B cell (primary cell): Measurements from ENCODE around the gene RNF11. TPM values are rescaled to one million over a fixed set of nuclear protein-coding genes. Genes with fewer than 3 reads are reported as not detected.

Experiments used
- ATAC-seq: fragments of 200-7000 bp; cut with Tn5 transposase; one replicate; pipeline ENCODE4 v1.10.0; 2021; ENCODE audit warnings: low read depth, mild to moderate bottlenecking, moderate number of reproducible peaks, moderate library complexity
- CTCF ChIA-PET: fragments of 350-600 bp; sonication (Branson Sonifier 250); formaldehyde crosslinking; loops from one replicate; lab custom pipeline; 2021; ENCODE audit warnings: antibody characterized with exemption, inconsistent platforms; lab: Charles Lee
- POLR2A ChIA-PET: fragments of 350-600 bp; sonication (Branson Sonifier 250); formaldehyde crosslinking; loops from one replicate; lab custom pipeline; 2021; ENCODE audit warnings: antibody characterized with exemption; lab: Charles Lee
- DNase-seq: peaks from one replicate; pipeline ENCODE4 v3.0.0; 2013
- H2AFZ ChIP-seq: 2 replicates; pipeline ENCODE4 v1.6.1; 2012; ENCODE audit warnings: mild to moderate bottlenecking, low read depth, low read length; ENCODE audit not compliant: insufficient read depth, poor library complexity, severe bottlenecking
- H3K27ac ChIP-seq, 2 donors: 1 replicate in 1 of 2; 2 replicates in 1 of 2; pipeline ENCODE4 v1.5.1; 2012 to 2013; ENCODE audit warnings: low read length in 2 of 2, mild to moderate bottlenecking in 2 of 2, moderate library complexity in 1 of 2
- H3K27me3 ChIP-seq, 4 experiments: fragments of 200-600 bp in 1 of 4; sonication (generic) in 1 of 4; replicated peaks in 1 of 4; 1 replicate in 2 of 4; 2 replicates in 2 of 4; pipeline versions ENCODE4 v1.6.1 to v1.7.0; 2013 to 2016; ENCODE audit warnings: low read length in 3 of 4, mild to moderate bottlenecking in 2 of 4, mixed read lengths in 1 of 4, moderate library complexity in 1 of 4; ENCODE audit not compliant: insufficient read depth in 4 of 4, control insufficient read depth in 3 of 4; ENCODE audit errors: control extremely low read depth in 1 of 4
- H3K36me3 ChIP-seq, 2 experiments: replicated peaks in 1 of 2; 1 replicate in 1 of 2; 2 replicates in 1 of 2; pipeline versions ENCODE4 v1.6.1 to v1.7.1; 2013; ENCODE audit warnings: low read length in 1 of 2; ENCODE audit not compliant: insufficient read depth in 2 of 2, control insufficient read depth in 1 of 2; ENCODE audit errors: control extremely low read depth in 1 of 2, extremely low read depth in 1 of 2
- H3K4me1 ChIP-seq, 2 donors: fragments of 200-600 bp in 1 of 2; sonication (generic) in 1 of 2; 1 replicate in 1 of 2; 2 replicates in 1 of 2; pipeline versions ENCODE4 v1.5.1 to v1.6.1; 2013 to 2017; ENCODE audit warnings: low read length in 2 of 2; ENCODE audit not compliant: control insufficient read depth in 2 of 2, insufficient read depth in 2 of 2
- H3K4me2 ChIP-seq: replicated peaks from 2 replicates; pipeline ENCODE3; 2012; ENCODE audit warnings: mild to moderate bottlenecking, low read depth, low read length; ENCODE audit not compliant: poor library complexity, severe bottlenecking
- H3K4me3 ChIP-seq, 5 experiments: fragments of 200-600 bp in 1 of 5; sonication (generic) in 1 of 5; 1 replicate in 3 of 5; 2 replicates in 2 of 5; pipeline versions ENCODE4 v1.5.1 to v1.7.0; 2011 to 2016; ENCODE audit warnings: low read length in 4 of 5, mild to moderate bottlenecking in 4 of 5, low read depth in 2 of 5, control low read depth in 1 of 5, moderate library complexity in 1 of 5; ENCODE audit not compliant: insufficient read depth in 1 of 5; ENCODE audit errors: control extremely low read depth in 1 of 5, extremely low read depth in 1 of 5
- H3K79me2 ChIP-seq: fragments of 200-600 bp; sonication (generic); one replicate; pipeline ENCODE4 v1.6.0; 2016; ENCODE audit warnings: low read length; ENCODE audit not compliant: control insufficient read depth, insufficient read depth
- H3K9ac ChIP-seq: fragments of 200-600 bp; sonication (generic); 2 replicates; pipeline ENCODE4 v1.6.1; 2017; ENCODE audit warnings: mild to moderate bottlenecking, low read length, moderate library complexity
- H3K9me3 ChIP-seq, 3 donors: one replicate each; pipeline versions ENCODE4 v1.6.1 to v1.7.1; 2013; ENCODE audit warnings: low read length in 2 of 3; ENCODE audit not compliant: control insufficient read depth in 2 of 3, insufficient read depth in 1 of 3; ENCODE audit errors: control extremely low read depth in 1 of 3
- H4K20me1 ChIP-seq: 2 replicates; pipeline ENCODE4 v1.6.0; 2012; ENCODE audit warnings: mild to moderate bottlenecking, low read length; ENCODE audit not compliant: insufficient read depth, control insufficient read depth, poor library complexity, severe bottlenecking
- H3K27ac Mint-ChIP-seq: one replicate; pipeline ENCODE4 v1.8.0; 2021; ENCODE audit warnings: mixed read lengths
- H3K27me3 Mint-ChIP-seq: one replicate; pipeline ENCODE4 v1.8.0; 2021; ENCODE audit warnings: mixed read lengths
- H3K4me1 Mint-ChIP-seq: one replicate; pipeline ENCODE4 v1.8.0; 2021; ENCODE audit warnings: mixed read lengths
- H3K4me3 Mint-ChIP-seq: one replicate; pipeline ENCODE4 v1.8.0; 2021; ENCODE audit warnings: mixed read lengths
- H3K9me3 Mint-ChIP-seq: one replicate; pipeline ENCODE4 v1.8.0; 2022; ENCODE audit warnings: mixed read lengths; ENCODE audit not compliant: insufficient read depth
- EZH2 ChIP-seq: IDR thresholded peaks from 2 replicates; pipeline ENCODE4 v1.6.1; 2012; ENCODE audit warnings: borderline replicate concordance, low read depth, mild to moderate bottlenecking, moderate library complexity, low read length; ENCODE audit not compliant: insufficient read depth, poor library complexity, severe bottlenecking
- WGBS: methylation state at CpG from one replicate; pipeline ENCODE4 v1.1.5; 2013; ENCODE audit warnings: missing lambda C conversion rate; ENCODE audit not compliant: insufficient coverage; 5-methylcytosine and 5-hydroxymethylcytosine counted together
- intact Hi-C: fragments of 100-400 bp; cut with micrococcal nuclease; formaldehyde crosslinking; loops from one replicate; pipeline ENCODE4 v1.10.0; 2022
- polyA plus RNA-seq: library from polyadenylated mRNA; depleted of rRNA; stranded (reverse); fragments of >200 nt; gene quantifications from 2 replicates; pipeline ENCODE4 v1.2.3, GENCODE V29; 2012
- total RNA-seq, 2 donors: library from RNA; stranded (reverse); fragments of 120-200 nt in 1 of 2; gene quantifications; 1 replicate in 1 of 2; 2 replicates in 1 of 2; pipeline versions ENCODE4 v1.2.3 to v1.2.4, GENCODE V29; 2013 to 2022
- TF ChIP-seq, protein P1 (sequence below): fragments of 200-600 bp; IDR thresholded peaks from one replicate; pipeline ENCODE4 v1.8.0; 2022; ENCODE audit warnings: antibody characterized with exemption, mild to moderate bottlenecking

RNF11 gene
- total and polyA plus RNA-seq, 2 donors (not counting 1 experiment from before 2014, with no cell fraction given): 10.0 to 20.6 TPM

DNA sequence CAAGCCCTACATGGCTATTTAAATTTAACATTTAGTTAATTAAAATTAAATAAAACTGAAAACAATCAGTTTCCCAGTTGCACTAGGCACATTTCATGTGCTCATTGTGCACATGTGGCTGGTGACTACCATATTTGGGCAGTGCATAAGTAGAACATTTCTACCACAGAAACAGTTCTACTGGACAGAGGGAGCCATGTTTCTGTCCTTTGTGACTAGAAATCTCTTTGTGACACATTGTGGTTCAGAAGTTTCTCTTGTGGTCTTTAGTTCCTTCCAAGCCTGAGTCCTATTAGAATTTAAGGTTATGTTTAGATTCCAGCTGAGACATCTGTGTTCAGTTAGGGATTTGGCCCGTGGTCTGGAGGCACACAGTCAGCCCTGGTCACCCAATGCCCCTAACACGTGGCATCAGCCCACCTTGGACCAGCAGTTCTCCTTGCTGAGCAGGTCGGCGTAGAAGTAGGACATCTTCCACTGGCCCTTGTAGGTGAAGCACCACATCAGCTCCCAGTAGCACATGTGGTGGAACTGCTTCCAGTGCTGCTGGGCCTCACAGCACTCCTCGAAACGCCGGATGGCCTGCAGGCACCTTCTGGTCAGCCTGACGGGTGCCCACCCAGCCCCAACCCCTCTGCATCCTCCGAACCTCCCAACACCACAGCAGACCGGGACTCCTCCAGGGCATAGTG is 65.2 kb downstream of the RNF11 start:
- Mint-ChIP-seq H3K4me1 (peaks cover 12% of the 10 kb centered on the region), H3K9me3 (no peaks in the 10 kb centered on the region), H3K4me3 (no peak overlapping the region), H3K27ac (no peak overlapping the region), H3K27me3 (peaks cover 10% of the 10 kb centered on the region)
- ChIA-PET CTCF (no interaction called here), POLR2A (no interaction called here)
- Histone ChIP-seq H3K27me3 (peaks cover 0 to 9% (median 0%) of the 10 kb centered on the region in 4 experiments), H3K4me3 (no peak overlapping the region), H3K36me3 (no peaks in the 10 kb centered on the region), H2AFZ (no peak overlapping the region), H3K79me2 (no peaks in the 10 kb centered on the region), H4K20me1 (no peaks in the 10 kb centered on the region), H3K27ac (no peak overlapping the region), H3K4me2 (no peak overlapping the region), H3K9ac (no peak overlapping the region), H3K4me1 (peaks cover 9 to 14% of the 10 kb centered on the region in 2 donors), H3K9me3 (peaks cover 0 to 8% (median 0%) of the 10 kb centered on the region in 3 donors)
- no peak for DNase-seq
- intact Hi-C loops: no loop called here
- ATAC-seq: no peak
- TF ChIP-seq EZH2: no peak
- TF ChIP-seq, protein P1, sequence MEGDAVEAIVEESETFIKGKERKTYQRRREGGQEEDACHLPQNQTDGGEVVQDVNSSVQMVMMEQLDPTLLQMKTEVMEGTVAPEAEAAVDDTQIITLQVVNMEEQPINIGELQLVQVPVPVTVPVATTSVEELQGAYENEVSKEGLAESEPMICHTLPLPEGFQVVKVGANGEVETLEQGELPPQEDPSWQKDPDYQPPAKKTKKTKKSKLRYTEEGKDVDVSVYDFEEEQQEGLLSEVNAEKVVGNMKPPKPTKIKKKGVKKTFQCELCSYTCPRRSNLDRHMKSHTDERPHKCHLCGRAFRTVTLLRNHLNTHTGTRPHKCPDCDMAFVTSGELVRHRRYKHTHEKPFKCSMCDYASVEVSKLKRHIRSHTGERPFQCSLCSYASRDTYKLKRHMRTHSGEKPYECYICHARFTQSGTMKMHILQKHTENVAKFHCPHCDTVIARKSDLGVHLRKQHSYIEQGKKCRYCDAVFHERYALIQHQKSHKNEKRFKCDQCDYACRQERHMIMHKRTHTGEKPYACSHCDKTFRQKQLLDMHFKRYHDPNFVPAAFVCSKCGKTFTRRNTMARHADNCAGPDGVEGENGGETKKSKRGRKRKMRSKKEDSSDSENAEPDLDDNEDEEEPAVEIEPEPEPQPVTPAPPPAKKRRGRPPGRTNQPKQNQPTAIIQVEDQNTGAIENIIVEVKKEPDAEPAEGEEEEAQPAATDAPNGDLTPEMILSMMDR: no peak
- WGBS: 71% methylated on average over 10 of the region's 10 CpGs

DNA sequence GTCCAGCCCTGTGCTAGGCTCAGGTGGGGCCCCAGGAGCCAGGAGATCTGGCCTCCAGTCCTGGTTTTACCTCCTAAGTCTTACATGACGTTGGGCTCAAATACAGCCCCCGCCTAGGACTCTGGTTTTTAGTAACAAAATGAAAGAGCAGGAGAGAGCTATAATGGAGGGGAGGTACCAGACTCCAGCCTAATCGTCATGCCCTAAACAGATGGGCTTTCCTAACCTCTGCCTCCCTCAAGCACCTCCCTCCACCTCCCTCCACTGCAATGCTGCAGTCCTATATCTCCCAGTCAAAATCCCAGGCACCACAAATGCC is 65.7 kb downstream of the RNF11 start:
- Histone ChIP-seq H3K4me1 (peaks cover 7 to 9% of the 10 kb centered on the region in 2 donors), H3K9me3 (peaks cover 0 to 8% (median 0%) of the 10 kb centered on the region in 3 donors), H4K20me1 (no peaks in the 10 kb centered on the region), H3K36me3 (no peaks in the 10 kb centered on the region), H3K27me3 (peaks cover 0 to 9% (median 0%) of the 10 kb centered on the region in 4 experiments), H2AFZ (no peak overlapping the region), H3K27ac (no peak overlapping the region), H3K4me3 (no peak overlapping the region), H3K9ac (no peak overlapping the region), H3K4me2 (no peak overlapping the region), H3K79me2 (no peaks in the 10 kb centered on the region)
- ChIA-PET CTCF (no interaction called here), POLR2A (no interaction called here)
- no peaks in the 10 kb centered on the region for H3K9me3 Mint-ChIP-seq
- no CpG with 5 or more reads among the region's 3 CpGs for WGBS
- DNase-seq (no peak), ATAC-seq (no peak)
- intact Hi-C loops: no loop called here
- H3K27me3 Mint-ChIP-seq: peaks cover 10% of the 10 kb centered on the region
- peaks cover 10% of the 10 kb centered on the region for H3K4me1 Mint-ChIP-seq
- no peak overlapping the region for H3K27ac Mint-ChIP-seq
- TF ChIP-seq EZH2: no peak
- TF ChIP-seq, protein P1: no peak
- no peak overlapping the region for H3K4me3 Mint-ChIP-seq
